ENCODE measurements around the gene ZRANB3.
A peak's percentile ranks its signal among the peaks of the same experiment; 100 is the strongest.

The ZRANB3 gene

DNA sequence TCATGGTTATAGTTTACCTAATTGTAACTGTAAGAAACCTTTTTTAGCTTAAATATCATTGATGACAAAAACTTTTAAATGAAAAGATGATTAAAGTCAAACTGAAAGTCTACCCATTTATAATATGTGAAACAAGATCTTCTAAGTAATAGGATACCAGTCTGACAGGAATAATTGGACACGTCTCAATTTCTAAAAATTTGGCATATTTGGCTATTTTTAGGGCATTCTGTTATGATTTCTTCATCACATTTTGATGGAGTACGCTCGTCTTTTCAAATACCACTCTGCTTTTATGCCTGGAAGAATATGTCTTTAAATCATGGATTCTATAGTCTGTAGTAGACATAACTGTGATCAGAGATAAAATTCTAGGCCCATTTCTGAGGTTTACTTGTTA lies 1.6 kb upstream of the ZRANB3 start:
- Histone ChIP-seq H3K27ac (no peak overlapping the region; the same call in 1 of the 2 replicates), H3K9me3 (ENCODE audit: severe bottlenecking) (no peaks in the 10 kb centered on the region), H3K4me3 (ENCODE audit: low read depth, low read length) (peak overlapping the region; percentile 61), H3K36me3 (peaks cover 3% of the 10 kb centered on the region; the same call in 1 of the 2 replicates), H3K27me3 (ENCODE audit: insufficient read depth, low read depth, severe bottlenecking) (no peaks in the 10 kb centered on the region)
- TF ChIP-seq, protein P1, sequence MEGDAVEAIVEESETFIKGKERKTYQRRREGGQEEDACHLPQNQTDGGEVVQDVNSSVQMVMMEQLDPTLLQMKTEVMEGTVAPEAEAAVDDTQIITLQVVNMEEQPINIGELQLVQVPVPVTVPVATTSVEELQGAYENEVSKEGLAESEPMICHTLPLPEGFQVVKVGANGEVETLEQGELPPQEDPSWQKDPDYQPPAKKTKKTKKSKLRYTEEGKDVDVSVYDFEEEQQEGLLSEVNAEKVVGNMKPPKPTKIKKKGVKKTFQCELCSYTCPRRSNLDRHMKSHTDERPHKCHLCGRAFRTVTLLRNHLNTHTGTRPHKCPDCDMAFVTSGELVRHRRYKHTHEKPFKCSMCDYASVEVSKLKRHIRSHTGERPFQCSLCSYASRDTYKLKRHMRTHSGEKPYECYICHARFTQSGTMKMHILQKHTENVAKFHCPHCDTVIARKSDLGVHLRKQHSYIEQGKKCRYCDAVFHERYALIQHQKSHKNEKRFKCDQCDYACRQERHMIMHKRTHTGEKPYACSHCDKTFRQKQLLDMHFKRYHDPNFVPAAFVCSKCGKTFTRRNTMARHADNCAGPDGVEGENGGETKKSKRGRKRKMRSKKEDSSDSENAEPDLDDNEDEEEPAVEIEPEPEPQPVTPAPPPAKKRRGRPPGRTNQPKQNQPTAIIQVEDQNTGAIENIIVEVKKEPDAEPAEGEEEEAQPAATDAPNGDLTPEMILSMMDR (IDR thresholded peaks at IDR 0.05; ENCODE audit: low read depth, low read length): no peak
- no peak for DNase-seq

DNA sequence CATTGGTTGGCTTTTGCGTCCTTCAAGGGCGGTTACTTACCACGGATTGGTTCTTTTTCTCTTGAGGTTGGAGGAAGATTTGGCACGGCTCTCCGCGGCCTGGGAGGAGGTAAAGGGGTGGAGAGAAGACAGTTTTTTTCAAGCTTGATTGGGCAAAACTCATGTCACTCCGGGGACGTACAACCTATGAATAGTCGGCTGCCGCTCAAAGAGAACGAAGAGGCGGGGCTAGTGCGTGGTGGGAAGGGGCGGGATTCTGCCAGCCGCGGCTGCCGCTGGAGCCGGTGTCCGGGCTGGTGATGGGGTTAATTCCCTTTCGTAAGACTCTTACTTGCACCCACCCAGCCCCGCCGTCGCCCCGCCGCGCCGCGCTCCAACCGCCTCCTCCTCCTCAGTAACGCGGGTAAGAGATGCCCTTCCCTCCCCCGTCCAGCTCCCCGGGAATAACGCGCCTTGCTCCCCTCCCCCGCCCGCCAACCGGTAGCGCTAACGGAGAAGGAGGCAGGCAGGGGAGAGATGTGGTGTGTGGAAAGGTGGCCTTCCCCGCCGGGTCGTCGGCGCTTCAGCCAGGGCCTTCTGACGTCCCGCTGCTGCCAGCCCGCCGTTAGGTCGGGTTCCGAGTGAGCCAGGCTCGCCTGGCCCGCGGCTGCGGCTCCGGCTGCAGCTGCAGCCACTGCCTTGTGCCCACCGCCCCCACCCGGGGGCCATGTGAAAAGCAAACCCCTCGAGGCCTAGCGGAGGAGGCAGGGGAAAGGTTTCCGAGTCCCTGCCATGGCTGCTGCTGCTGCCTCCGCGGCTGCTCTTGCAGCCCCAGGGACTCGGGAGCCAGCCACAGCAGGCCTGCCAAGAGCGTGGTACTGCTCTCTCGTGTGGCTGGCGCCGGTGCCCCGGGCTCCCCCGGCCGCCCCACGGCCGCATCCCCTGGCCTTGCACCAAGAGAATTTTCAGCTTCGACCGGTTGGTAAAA lies 496 bp upstream of the ZRANB3 start, which contains the start of gene R3HDM1:
Gene R3HDM1 (plus strand): TSS at position 254 of the 967 bp plus-strand sequence. CDS start 73,362 bp downstream, outside the sequence.
- peak within 1 kb of the TSS; percentile 61 for H3K4me3 ChIP-seq (ENCODE audit: low read depth, low read length)
- TF ChIP-seq, protein P1 (IDR thresholded peaks at IDR 0.05; ENCODE audit: low read depth, low read length): peak; percentile 19; the same call in 1 of the 2 replicates
- no peaks in the 10 kb centered on the region for H3K27me3 ChIP-seq (ENCODE audit: insufficient read depth, low read depth, severe bottlenecking)
- peaks cover 3% of the 10 kb centered on the region; the same call in 1 of the 2 replicates for H3K36me3 ChIP-seq
- H3K9me3 ChIP-seq (ENCODE audit: severe bottlenecking): no peaks in the 10 kb centered on the region
- peak; percentile 98 for DNase-seq
- peak within 1 kb of the TSS; percentile 98 for H3K27ac ChIP-seq

DNA sequence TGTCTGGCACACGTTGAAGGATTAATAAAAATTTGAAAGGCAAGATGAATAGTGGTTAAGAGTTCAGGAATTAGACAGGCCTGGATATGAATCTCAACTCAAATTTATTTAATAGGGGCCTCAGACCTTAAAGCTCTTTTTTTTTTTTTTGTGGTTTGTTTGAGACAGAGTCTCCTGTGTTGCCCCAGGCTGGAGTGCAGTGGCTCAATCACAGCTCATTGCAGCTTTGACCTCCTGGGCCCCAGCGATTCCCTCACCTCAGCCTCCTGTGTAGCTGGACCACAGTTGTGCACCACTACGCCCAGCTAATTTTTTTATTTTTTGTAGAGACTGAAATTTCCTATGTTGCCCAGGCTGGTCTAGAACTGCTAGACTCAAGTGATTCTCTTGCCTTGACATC lies 3.0 kb downstream of the ZRANB3 start:
- Histone ChIP-seq H3K27me3 (ENCODE audit: insufficient read depth, low read depth, severe bottlenecking) (no peaks in the 10 kb centered on the region), H3K27ac (no peak overlapping the region), H3K4me3 (ENCODE audit: low read depth, low read length) (no peak overlapping the region), H3K36me3 (no peaks in the 10 kb centered on the region), H3K9me3 (ENCODE audit: severe bottlenecking) (no peaks in the 10 kb centered on the region)
- DNase-seq: no peak
- TF ChIP-seq, protein P1 (IDR thresholded peaks at IDR 0.05; ENCODE audit: low read depth, low read length): no peak

DNA sequence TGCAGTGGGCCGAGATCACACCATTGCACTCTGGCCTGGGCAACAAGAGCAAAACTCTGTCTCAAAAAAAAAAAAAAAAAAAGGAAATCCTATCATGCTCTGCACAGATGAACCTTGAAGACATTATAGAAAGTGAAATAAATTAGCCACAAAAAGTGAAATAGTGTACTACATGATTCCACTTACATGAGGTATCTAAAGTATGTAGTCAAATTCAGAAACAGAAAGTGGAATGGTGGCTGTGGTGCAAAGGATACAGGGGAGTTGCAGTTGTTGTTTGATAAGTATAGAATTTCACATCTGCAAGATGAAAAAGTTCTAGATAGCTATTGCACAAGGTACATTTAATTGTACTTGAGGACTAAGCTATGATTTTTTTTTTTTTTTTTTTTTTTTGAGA lies 5.2 kb downstream of the ZRANB3 start:
- no peaks in the 10 kb centered on the region; the same call in 1 of the 2 replicates for H3K36me3 ChIP-seq
- H3K4me3 ChIP-seq (ENCODE audit: low read depth, low read length): no peak overlapping the region
- no peak for DNase-seq

DNA sequence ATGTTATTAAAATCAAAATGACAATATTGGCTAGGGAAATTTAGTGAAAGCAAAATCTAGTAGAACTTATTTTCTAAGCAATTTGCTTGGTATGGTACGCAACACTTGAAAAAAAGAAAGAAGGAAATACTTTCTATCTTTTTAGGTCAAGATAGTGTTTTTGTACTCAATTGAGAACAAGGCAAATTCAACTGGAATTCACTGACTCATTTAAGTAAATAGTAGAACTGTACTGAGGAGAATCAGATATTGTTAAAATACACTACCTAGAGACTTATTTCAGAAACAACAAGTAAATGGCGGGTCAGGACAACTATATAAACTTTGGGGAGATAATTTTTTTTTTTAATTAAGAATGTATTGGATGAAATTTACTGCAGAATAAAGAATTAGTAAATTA lies 18.9 kb downstream of the ZRANB3 start:
- Histone ChIP-seq H3K9me3 (ENCODE audit: severe bottlenecking) (peaks cover 9% of the 10 kb centered on the region), H3K27me3 (ENCODE audit: insufficient read depth, low read depth, severe bottlenecking) (no peaks in the 10 kb centered on the region), H3K27ac (no peak overlapping the region), H3K4me3 (ENCODE audit: low read depth, low read length) (no peak overlapping the region), H3K36me3 (no peaks in the 10 kb centered on the region)
- DNase-seq: no peak
- TF ChIP-seq, protein P1 (IDR thresholded peaks at IDR 0.05; ENCODE audit: low read depth, low read length): no peak

More for the DNA sequence above, 5.2 kb downstream of the ZRANB3 start:
- Histone ChIP-seq H3K27ac (no peak overlapping the region), H3K9me3 (ENCODE audit: severe bottlenecking) (no peaks in the 10 kb centered on the region), H3K27me3 (ENCODE audit: insufficient read depth, low read depth, severe bottlenecking) (no peaks in the 10 kb centered on the region)
- TF ChIP-seq, protein P1 (IDR thresholded peaks at IDR 0.05; ENCODE audit: low read depth, low read length): no peak
